ENCODE measurements around the gene ARRDC4.

DNA sequence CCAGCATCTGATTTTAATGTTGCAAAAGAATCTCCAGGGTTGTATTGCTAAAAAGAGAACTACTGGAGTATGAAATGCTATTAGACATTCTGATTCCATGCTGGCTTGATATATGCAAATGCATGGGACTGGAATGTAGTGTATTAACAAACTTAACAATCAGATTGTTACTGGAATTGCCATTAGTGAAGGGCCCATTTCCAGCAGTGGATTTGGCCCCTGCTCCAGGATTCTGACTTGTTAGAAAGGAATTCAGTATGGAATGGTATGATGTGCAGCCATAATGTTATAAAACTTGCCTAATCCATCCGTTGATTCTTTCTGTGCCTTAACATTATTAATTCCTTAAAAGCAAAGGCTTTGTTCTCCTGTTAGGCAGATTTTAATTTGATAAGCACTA lies 7.9 kb downstream of the ARRDC4 start:
- TF ChIP-seq FOXA1 (IDR thresholded peaks at IDR 0.05) (no peak), CTBP1 (IDR thresholded peaks at IDR 0.05; ENCODE audit: borderline replicate concordance) (no peak), TARDBP (IDR thresholded peaks at IDR 0.05) (no peak), L3MBTL2 (conservative IDR thresholded peaks at IDR 0.05) (no peak), SP1 (IDR thresholded peaks at IDR 0.05) (no peak), LEF1 (IDR thresholded peaks at IDR 0.05; ENCODE audit: borderline replicate concordance) (no peak), FOXK2 (IDR thresholded peaks at IDR 0.05) (no peak), ARNT (IDR thresholded peaks at IDR 0.05) (no peak), ZNF384 (IDR thresholded peaks at IDR 0.05) (no peak), NFRKB (IDR thresholded peaks at IDR 0.05) (no peak), HDGF (IDR thresholded peaks at IDR 0.05; ENCODE audit: borderline replicate concordance) (no peak), SUZ12 (IDR thresholded peaks at IDR 0.05) (no peak)

Data from HEK293T (cell line).